Ovary (tissue), 3 donors: Measurements from ENCODE around the gene RMI2.

ENCODE experiments used
- CTCF ChIP-seq, 3 donors: fragments of 450-650 bp in 2 of 3; fragments of 200-600 bp in 1 of 3; IDR thresholded peaks; one replicate each; pipeline versions ENCODE4 v1.5.1 to v1.8.0; 2016 to 2022; ENCODE audit warnings: antibody characterized with exemption in 3 of 3, mild to moderate bottlenecking in 1 of 3
- EP300 ChIP-seq: sonication (generic); formaldehyde crosslinking; IDR thresholded peaks from one replicate; pipeline ENCODE4 v1.6.1; 2017; ENCODE audit warnings: antibody characterized with exemption
- POLR2A ChIP-seq: fragments of 450-650 bp; IDR thresholded peaks from one replicate; pipeline ENCODE4 v1.6.1; 2017; ENCODE audit warnings: antibody characterized with exemption, mild to moderate bottlenecking, moderate library complexity
- donor health status: DM: no; HTN: no; CAD: no.

GRCh38 chr16:11298143-11298900 is 46.9 kb upstream of the RMI2 start:
- no peak for TF ChIP-seq EP300
- no peak for TF ChIP-seq CTCF (IDR thresholded peaks at IDR 0.05)
- no peak for TF ChIP-seq POLR2A
